Spleen (tissue), 7 donors: Measurements from ENCODE around the gene PDZD2.

Source experiments
- CTCF ChIP-seq, 11 experiments: fragments of 200-600 bp in 7 of 11; fragments of 450-650 bp in 4 of 11; sonication (generic) in 4 of 11; IDR thresholded peaks in 8 of 11; conservative IDR thresholded peaks in 3 of 11; 1 replicate in 7 of 11; 2 replicates in 4 of 11; pipeline versions ENCODE4 v1.4.0 to v1.8.0; 2016 to 2021; ENCODE audit warnings: antibody characterized with exemption in 11 of 11, inconsistent platforms in 4 of 11, mild to moderate bottlenecking in 1 of 11
- POLR2A ChIP-seq, 3 donors: fragments of 450-650 bp; IDR thresholded peaks; one replicate each; pipeline ENCODE4 v1.5.1; 2017; ENCODE audit warnings: antibody characterized with exemption in 3 of 3, mild to moderate bottlenecking in 1 of 3
- POLR2AphosphoS5 ChIP-seq, 3 donors: sonication (generic); formaldehyde crosslinking; IDR thresholded peaks; one replicate each; pipeline ENCODE4 v1.5.1; 2017; ENCODE audit warnings: antibody characterized with exemption in 3 of 3
- donor health status: DM: no; HTN: no; CAD: no; lungs with moderate emphysema.
- donor health status: DM: no; HTN: no; CAD: no.
- donor health status: DM: no; HTN: no; CAD: no.

GRCh38 chr5:32143617-32144377 lies 504.9 kb downstream of the PDZD2 start:
- no peak for TF ChIP-seq CTCF (IDR thresholded peaks at IDR 0.05 in 8 of 11, conservative IDR thresholded peaks at IDR 0.05 in 3 of 11)
- TF ChIP-seq POLR2AphosphoS5 (IDR thresholded peaks at IDR 0.05), result no peak
- TF ChIP-seq POLR2A (IDR thresholded peaks at IDR 0.05), result no peak
